Measurements from ENCODE around the gene ACSL1.

DNA sequence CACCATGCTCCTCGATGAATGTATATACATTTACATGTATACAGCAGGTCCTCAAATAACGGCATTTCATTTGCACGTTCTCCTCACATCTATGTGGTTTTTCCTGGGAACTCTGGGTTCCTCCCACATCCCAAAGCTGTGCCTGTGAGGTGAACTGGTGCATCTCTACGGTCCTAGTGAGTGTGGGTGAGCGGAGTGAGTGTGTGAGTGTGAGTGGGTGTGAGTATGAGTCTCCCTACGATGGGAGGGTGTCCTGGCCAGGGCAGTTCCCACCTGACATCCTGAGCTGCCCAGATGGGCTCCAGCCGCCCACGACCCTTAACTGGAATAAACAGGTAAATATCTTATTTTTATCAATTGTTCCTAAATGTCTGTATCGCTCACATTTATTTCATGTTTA, 40.0 kb downstream of the ACSL1 start:
- TF ChIP-seq POLR2AphosphoS5 (IDR thresholded peaks at IDR 0.05; ENCODE audit: insufficient read depth, low read depth, low read length), result no peak
- TF ChIP-seq, protein P1, sequence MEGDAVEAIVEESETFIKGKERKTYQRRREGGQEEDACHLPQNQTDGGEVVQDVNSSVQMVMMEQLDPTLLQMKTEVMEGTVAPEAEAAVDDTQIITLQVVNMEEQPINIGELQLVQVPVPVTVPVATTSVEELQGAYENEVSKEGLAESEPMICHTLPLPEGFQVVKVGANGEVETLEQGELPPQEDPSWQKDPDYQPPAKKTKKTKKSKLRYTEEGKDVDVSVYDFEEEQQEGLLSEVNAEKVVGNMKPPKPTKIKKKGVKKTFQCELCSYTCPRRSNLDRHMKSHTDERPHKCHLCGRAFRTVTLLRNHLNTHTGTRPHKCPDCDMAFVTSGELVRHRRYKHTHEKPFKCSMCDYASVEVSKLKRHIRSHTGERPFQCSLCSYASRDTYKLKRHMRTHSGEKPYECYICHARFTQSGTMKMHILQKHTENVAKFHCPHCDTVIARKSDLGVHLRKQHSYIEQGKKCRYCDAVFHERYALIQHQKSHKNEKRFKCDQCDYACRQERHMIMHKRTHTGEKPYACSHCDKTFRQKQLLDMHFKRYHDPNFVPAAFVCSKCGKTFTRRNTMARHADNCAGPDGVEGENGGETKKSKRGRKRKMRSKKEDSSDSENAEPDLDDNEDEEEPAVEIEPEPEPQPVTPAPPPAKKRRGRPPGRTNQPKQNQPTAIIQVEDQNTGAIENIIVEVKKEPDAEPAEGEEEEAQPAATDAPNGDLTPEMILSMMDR (IDR thresholded peaks at IDR 0.05; ENCODE audit: extremely low read depth in 1 of 2, insufficient read depth in 1 of 2, low read depth in 1 of 2, low read length in 2 of 2), result no peak

All from endothelial cell of umbilical vein (primary cell).